ENCODE measurements around the gene ZNF417.
A peak's percentile ranks its signal among the peaks of the same experiment; 100 is the strongest.
"Not testable (repeated sequence)": the region's sequence is repeated elsewhere in the genome, so short reads cannot be mapped to it uniquely, and the experiment has no call there.

The ZNF417 gene

DNA sequence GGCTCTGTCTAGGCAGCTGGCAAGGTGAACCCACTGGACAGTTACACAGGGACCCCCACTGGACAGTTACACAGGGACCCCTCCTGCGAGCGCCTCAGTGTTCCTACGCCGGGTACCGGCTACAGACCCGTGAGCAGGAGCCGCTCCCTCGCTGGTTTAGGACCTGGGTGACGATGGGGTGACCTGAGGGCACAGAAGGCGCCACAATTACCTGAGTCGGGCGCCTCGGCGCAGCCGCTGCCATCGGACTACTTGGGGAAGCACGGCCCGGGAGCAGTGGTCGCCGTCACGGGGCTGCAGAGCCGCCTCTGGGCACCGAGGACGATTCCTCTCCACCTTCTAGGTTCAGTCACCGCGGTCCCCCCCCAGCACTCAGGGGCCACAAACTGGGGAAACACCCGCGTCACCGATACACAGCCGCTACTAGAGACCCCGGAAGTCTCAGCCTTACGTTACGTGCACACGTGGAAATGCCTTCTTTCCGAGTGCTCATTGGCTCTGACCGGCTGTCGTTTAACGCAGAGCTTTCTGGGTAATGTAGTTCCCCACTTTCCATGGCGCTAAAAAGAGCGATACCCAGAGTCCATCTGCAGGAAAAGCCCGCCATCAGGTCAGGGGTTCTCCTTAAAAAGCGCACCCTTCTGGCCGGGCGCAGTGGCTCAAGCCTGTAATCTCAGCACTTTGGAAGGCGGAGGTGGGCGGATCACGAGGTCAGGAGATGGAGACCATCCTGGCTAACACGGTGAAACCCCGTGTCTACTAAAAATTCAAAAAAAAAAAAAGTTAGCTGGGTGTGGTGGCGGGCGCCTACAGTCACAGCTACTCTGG is at the start of gene ZNF417:
Gene ZNF417, minus strand, starts transcription at position 425 of the 828 bp plus-strand sequence. Its CDS starts 181 bp downstream, at position 244.
- peak; percentile 95 for DNase-seq

- DNase-seq = no peak
Observed at GRCh38 chr19:57964761-57965160, 48.4 kb upstream of the ZNF417 start.

GRCh38 chr19:57961785-57962184 is 45.4 kb upstream of the ZNF417 start:
- DNase-seq = no peak

DNA sequence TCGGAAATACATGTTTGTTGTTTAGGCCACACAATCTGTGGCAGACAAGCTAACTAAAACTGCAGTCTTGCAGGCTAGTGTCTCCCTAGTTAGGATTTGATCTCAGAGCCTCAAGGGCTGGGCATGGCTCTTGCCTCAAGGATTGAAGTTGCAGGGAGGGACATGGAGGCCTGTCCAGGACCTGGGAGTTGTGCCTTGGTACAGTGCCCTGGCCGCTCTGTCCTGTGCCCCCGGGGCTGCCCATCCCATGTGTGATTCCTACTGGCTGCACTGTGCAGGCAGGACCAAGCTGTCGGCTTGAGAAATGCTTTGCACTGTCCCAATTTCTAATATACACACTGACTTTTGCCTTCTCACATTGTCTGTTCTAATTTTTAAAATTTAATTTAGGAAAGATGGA is 38.6 kb upstream of the ZNF417 start:
- no peak for DNase-seq

DNA sequence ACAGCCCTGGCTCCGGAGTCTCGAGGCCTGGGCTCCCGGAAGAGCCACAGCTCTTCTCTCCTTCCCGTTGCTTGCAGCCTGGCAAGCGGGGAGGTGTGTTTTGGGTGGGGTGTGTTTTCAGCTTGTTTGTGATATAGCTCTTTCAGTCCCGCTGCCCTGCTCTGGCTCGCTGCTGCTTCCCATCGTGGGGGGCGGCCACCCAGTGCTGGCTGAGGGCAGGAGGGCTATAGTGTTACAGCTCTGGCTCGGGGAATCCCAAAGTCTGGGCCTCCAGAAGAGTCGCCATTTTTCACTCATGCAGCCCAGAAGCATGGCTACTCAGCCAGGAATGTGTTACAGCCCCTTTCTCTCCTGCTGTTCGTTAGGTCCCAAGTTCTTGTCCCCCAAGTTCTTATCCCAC is 33.3 kb upstream of the ZNF417 start:
- DNase-seq = no peak

DNA sequence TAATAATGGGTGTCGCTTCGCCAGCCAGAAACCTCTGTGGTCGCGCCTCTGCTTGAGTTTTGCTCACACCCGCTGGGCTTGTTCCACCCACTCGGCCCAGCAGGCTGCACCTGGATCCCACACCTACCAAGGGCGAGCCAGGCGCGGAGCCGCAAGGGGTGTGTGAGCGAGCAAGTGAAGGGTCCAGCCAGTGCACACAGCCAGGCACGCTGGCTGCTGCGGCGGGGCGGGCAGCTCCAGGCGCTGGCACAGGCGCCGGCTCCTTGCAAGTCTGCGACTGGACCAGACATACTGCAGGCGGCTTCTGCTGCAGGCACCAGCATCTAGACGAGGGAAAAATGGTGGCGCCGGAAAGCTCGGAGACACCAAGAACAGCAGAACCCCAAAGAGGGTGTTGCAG is 32.9 kb upstream of the ZNF417 start:
- DNase-seq = no peak

DNA sequence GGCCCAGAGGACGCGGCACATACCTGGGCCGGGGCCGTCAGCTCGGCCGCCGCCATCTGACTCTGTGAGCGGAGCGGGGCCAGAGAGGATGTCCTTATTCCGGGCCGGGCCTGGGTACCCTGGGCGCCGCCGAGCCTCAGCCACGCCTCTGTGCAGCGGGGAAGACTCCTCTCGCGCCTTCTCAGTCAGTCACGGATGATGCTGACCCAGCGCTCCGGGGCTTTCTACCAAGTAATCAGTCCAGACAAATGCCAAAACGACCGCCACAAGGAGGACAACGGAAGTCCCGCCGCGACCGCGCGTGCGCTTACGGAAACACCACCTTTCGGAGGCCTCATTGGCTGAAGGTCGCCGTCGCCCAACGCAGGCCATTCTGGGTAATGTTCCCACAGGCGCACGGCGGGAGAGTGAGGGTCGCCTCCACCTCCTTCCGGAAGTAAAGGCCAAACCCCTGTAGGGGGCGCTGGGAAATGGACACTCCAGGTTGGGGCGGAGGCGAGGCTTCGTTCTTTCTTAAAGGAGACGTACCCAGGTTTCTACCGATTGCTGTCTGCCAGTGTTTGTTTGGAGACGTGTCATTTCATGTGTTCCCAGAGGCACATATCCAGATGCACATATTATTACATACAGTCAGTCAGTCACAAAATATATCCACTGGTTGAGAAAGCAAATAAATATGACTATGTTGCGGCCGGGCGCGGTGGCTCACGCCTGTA is 31.2 kb upstream of the ZNF417 start, which contains the start of gene ZNF256:
Gene ZNF256, minus strand, starts transcription at position 288 of the 716 bp plus-strand sequence. Its CDS starts 232 bp downstream, at position 56.
- peak; percentile 94 for DNase-seq

- DNase-seq = no peak
Observed at GRCh38 chr19:57947088-57947418, 30.7 kb upstream of the ZNF417 start.

GRCh38 chr19:57946316-57946715 is 29.9 kb upstream of the ZNF417 start:
- DNase-seq = no peak

DNA sequence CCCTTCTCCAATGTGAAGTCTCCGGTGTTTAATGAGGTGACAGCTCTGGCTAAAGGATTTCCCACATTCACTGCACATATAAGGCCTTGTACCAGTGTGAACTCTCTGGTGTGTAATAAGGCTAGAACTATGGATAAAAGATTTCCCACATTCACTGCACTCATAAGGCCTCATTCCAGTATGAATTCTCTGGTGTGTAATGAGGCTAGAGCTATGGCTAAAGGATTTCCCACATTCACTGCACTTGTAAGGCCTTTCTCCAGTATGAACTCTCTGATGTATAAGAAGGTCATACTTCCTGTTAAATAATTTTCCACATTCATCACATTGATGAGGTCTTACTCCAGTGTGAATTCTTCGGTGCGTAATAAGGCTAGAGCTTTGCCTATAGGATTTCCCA is 25.2 kb upstream of the ZNF417 start:
- no peak for DNase-seq

GRCh38 chr19:57935731-57936130 is 19.3 kb upstream of the ZNF417 start:
- DNase-seq = no peak

GRCh38 chr19:57934820-57935665 is 18.7 kb upstream of the ZNF417 start, which contains the start of gene ZNF418:
Gene ZNF418, minus strand, starts transcription at chr19:57935402. Its CDS starts 1,580 bp downstream, at chr19:57933822.
- peak; percentile 88 for DNase-seq

DNA sequence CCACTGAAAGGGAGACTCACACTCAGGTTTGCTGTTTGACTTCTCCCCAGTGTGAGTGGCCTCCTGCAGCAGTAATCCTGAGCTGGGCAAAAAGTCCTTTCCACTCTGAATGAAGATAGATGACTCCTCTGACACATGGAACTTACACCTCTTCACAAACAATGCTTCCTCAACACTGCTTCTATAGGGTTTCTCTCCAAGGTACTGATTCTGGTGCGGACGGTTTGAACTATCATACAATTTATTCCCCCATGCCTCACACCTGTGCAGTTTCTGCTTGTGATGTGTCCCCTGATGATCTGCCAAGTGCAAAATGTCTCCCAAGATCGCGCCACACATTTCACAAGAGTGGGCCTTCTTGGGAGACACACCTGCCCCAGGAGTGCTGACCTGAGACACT is 11.2 kb upstream of the ZNF417 start:
- no peak for DNase-seq

DNA sequence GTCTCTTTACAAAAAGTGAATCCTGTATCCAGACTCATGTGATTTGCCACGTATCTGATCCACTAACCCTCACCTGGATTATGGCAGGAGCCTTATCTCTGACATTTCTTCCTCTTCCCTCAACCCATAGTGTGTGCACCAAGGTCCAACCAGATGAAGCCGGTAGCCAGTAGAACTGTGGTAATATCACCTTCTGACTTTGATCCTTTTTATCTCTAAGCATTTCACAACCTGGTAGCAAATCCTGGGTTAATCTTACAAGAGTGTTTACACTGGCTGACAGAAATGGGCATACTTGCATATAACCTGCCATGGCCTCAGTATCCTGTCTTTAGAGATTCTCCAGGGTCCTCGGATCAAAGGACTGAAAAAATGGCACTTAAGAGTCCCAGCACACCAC is 1.9 kb downstream of the ZNF417 start:
- no peak for DNase-seq

DNA sequence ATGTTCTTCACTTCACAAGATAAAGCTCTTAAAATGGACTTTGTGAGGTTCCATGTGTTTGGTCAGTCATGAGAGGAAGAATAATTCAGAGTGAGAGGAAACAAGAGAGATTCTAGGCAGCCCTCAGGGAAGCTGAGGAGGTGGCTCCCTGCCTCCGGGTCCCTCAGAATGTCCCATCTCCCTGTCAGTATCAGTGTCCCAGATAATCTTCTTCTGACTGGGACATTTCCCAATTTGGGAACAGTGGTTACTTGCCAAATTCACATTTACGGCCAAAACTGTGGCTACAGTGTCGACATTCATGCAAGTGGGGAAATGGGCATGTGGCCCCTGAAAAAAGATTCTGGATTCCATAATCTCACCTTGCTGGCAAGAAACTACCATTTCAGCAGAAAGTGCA is 9.0 kb downstream of the ZNF417 start:
- DNase-seq = no peak

DNA sequence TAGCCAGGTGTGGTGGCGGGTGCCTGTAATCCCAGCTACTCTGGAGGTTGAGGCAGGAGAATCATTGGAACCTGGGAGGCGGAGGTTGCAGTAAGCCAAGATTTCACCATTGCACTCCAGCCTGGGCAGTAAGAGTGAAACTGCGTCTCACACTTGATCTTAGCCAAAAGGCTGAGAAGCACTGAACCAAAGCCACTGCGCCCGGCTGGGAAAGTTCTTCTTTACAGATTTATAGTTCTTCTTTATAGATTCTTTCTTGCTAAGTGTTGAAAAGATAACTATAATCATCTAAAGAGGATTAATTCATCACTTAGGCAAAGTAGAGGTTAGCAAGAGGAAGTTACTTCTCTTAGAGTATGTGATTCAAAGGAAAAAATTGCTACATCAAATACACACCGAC is 11.1 kb downstream of the ZNF417 start:
- DNase-seq = no peak

- no peak for DNase-seq
Observed at GRCh38 chr19:57903618-57904184, 12.7 kb downstream of the ZNF417 start.

- DNase-seq = no peak
Observed at GRCh38 chr19:57900311-57900710, 16.1 kb downstream of the ZNF417 start.

DNA sequence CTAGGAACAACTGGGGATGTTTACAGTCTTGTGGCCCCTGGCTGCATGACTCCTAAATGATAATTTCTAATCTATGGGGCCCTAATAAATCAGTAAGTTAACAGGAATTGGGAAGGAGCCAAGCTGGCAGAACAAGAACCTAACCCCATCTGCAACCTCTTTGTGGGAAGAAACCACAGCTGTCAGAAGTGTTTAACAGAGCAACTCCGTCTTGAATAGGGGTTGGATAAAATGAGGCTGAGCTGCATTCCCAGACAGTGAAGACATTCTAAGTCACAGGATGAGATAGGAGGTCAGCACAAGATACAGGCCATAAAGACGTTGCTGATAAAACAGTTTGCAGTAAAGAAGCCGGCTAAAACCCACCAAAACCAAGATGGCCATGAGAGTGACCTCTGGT is 25.7 kb downstream of the ZNF417 start:
- not testable (repeated sequence) for DNase-seq

DNA sequence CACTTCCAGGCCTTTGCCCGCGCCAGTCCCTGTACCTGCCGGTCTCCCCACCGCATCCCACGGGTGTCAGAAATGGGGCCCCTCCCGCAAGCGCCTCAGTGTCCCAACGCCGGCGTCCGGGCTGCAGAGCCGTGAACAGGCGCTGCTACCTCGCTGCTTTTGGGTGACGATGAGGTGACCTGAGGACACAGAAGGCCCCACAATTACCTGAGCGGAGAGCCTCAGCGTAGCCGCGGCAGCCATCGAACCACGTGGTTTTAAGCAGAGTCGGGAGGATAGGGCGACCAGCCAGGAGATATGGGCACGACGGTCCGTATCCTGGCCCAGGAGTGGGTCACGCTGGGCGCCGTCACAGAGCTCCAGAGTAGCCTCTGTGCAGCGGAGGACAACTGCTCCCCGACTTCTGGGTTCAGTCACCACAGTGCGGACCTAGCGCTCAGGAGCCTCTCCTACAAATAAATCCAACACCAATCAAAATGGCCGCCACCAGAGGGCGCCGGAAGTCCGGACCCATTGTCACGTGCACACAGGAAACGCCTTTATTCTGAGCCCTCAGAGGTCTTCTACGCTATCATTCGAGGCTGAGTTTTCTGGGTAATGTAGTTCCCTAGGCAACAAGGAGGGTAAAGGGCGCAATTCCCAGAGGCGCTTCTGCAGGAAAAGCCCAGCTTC is 27.7 kb downstream of the ZNF417 start, which contains the start of gene ZNF814:
Gene ZNF814, minus strand, starts transcription at position 478 of the 672 bp plus-strand sequence. Its CDS starts 235 bp downstream, at position 243.
- peak; percentile 96 for DNase-seq

- DNase-seq = no peak
Observed at GRCh38 chr19:57888107-57888559, 28.3 kb downstream of the ZNF417 start.

Measured in retina (tissue), 1 donor.